Loucy (cell line): ENCODE measurements around the gene CDHR2.

Experiments used
- H2AFZ ChIP-seq: fragments of 200-600 bp; sonication (generic); 2 replicates; pipeline ENCODE4 v1.6.0; 2016; ENCODE audit warnings: antibody characterized with exemption, mild to moderate bottlenecking, low read length, moderate library complexity
- H3F3A ChIP-seq: fragments of 200-600 bp; 2 replicates; pipeline ENCODE4 v1.6.0; 2016; ENCODE audit warnings: antibody characterized with exemption, low read depth, mild to moderate bottlenecking
- H3K27me3 ChIP-seq: fragments of 200-600 bp; sonication (generic); 2 replicates; pipeline ENCODE4 v1.6.1; 2014; ENCODE audit warnings: low read length, mild to moderate bottlenecking; ENCODE audit not compliant: insufficient read depth, poor library complexity, severe bottlenecking
- H3K36me3 ChIP-seq: fragments of 200-600 bp; sonication (generic); 2 replicates; pipeline ENCODE4 v1.6.1; 2016; ENCODE audit warnings: low read length; ENCODE audit not compliant: insufficient read depth
- H3K4me1 ChIP-seq: fragments of 200-600 bp; sonication (generic); 2 replicates; pipeline ENCODE4 v1.5.1; 2014; ENCODE audit warnings: low read length, mild to moderate bottlenecking; ENCODE audit not compliant: insufficient read depth, poor library complexity, severe bottlenecking
- H3K4me2 ChIP-seq: fragments of 200-600 bp; sonication (generic); 2 replicates; pipeline ENCODE4 v1.6.0; 2014; ENCODE audit warnings: antibody characterized with exemption, low read length, low read depth, mild to moderate bottlenecking; ENCODE audit not compliant: poor library complexity, severe bottlenecking
- H3K4me3 ChIP-seq: fragments of 200-600 bp; sonication (generic); 2 replicates; pipeline ENCODE4 v1.5.1; 2014; ENCODE audit warnings: low read length, mild to moderate bottlenecking, mixed read lengths; ENCODE audit not compliant: poor library complexity, severe bottlenecking
- H3K79me2 ChIP-seq: fragments of 200-600 bp; sonication (generic); 2 replicates; pipeline ENCODE4 v1.6.1; 2014; ENCODE audit warnings: low read length; ENCODE audit not compliant: insufficient read depth
- H3K9ac ChIP-seq: fragments of 200-600 bp; sonication (generic); 2 replicates; pipeline ENCODE4 v1.6.0; 2014; ENCODE audit warnings: mild to moderate bottlenecking, low read depth, low read length, moderate library complexity; ENCODE audit not compliant: poor library complexity, severe bottlenecking
- H3K9me2 ChIP-seq: fragments of 200-600 bp; sonication (generic); replicated peaks from 2 replicates; pipeline ENCODE4 v1.6.1; 2016; ENCODE audit warnings: low read depth, low read length, mixed read lengths
- H3K9me3 ChIP-seq: fragments of 200-600 bp; sonication (generic); 2 replicates; pipeline ENCODE4 v1.6.1; 2014; ENCODE audit warnings: mild to moderate bottlenecking, antibody characterized with exemption, low read length, low read depth; ENCODE audit not compliant: insufficient read depth
- H4K20me1 ChIP-seq: fragments of 200-600 bp; sonication (generic); 2 replicates; pipeline ENCODE4 v1.6.0; 2014; ENCODE audit warnings: antibody characterized with exemption, low read length, mild to moderate bottlenecking; ENCODE audit not compliant: insufficient read depth, poor library complexity, severe bottlenecking
- CTCF ChIP-seq: fragments of 200-600 bp; sonication (generic); conservative IDR thresholded peaks from 2 replicates; pipeline ENCODE4 v1.5.1; 2014; ENCODE audit warnings: mild to moderate bottlenecking, antibody characterized with exemption, low read length
- EZH2phosphoT487 ChIP-seq: fragments of 200-600 bp; IDR thresholded peaks from 2 replicates; pipeline ENCODE4 v1.6.1; 2018; ENCODE audit warnings: antibody characterized with exemption, mild to moderate bottlenecking, moderate library complexity, borderline replicate concordance

Gene CDHR2

DNA sequence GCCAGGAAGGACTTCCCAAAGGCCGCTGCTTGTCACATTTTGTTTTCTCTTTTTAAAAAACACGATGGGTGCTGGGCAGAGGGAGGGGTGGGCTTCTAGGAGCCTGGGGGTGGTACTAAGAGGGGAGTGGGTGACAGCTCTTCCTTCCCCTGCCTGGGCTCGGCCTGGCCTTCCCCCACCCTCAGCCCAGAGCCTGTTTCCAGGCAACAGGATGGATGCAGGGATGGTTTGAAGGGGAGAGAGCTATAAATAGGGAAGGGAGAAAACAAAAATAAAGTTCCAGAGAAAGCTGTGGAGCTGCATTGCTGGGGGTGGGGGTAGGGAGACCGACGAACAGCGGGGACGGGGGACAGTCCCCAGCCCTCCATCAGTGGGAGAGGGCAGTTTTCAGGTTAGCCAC lies 67.4 kb downstream of the CDHR2 start:
- no peaks in the 10 kb centered on the region for H3K27me3 ChIP-seq

GRCh38 chr5:176618783-176619182 lies 69.6 kb downstream of the CDHR2 start:
- H2AFZ ChIP-seq: no peak overlapping the region

More for the DNA sequence above, 67.4 kb downstream of the CDHR2 start:
- Histone ChIP-seq H3K36me3 (no peaks in the 10 kb centered on the region), H3K4me1 (no peaks in the 10 kb centered on the region), H3F3A (no peaks in the 10 kb centered on the region), H2AFZ (no peak overlapping the region), H3K9me3 (no peaks in the 10 kb centered on the region), H3K4me2 (no peak overlapping the region), H3K4me3 (no peak overlapping the region), H3K9ac (no peak overlapping the region), H4K20me1 (no peaks in the 10 kb centered on the region), H3K9me2 (no peaks in the 10 kb centered on the region), H3K79me2 (no peaks in the 10 kb centered on the region)
- no peak for TF ChIP-seq EZH2phosphoT487
- TF ChIP-seq CTCF: no peak

GRCh38 chr5:176619203-176619568 lies 70.0 kb downstream of the CDHR2 start:
- Histone ChIP-seq H3K27me3 (no peaks in the 10 kb centered on the region), H3K9ac (no peak overlapping the region), H3K4me3 (no peak overlapping the region), H3K4me1 (no peaks in the 10 kb centered on the region), H3K9me2 (no peaks in the 10 kb centered on the region), H4K20me1 (no peaks in the 10 kb centered on the region), H3K9me3 (no peaks in the 10 kb centered on the region), H2AFZ (no peak overlapping the region), H3K36me3 (no peaks in the 10 kb centered on the region), H3K4me2 (no peak overlapping the region), H3F3A (no peaks in the 10 kb centered on the region), H3K79me2 (no peaks in the 10 kb centered on the region)
- TF ChIP-seq CTCF (no peak), EZH2phosphoT487 (no peak)

More at GRCh38 chr5:176618783-176619182, 69.6 kb downstream of the CDHR2 start:
- Histone ChIP-seq H3K9me2 (no peaks in the 10 kb centered on the region), H4K20me1 (no peaks in the 10 kb centered on the region), H3K9ac (no peak overlapping the region), H3K9me3 (no peaks in the 10 kb centered on the region), H3K4me1 (no peaks in the 10 kb centered on the region), H3K36me3 (no peaks in the 10 kb centered on the region), H3K4me3 (no peak overlapping the region), H3K79me2 (no peaks in the 10 kb centered on the region), H3F3A (no peaks in the 10 kb centered on the region), H3K4me2 (no peak overlapping the region), H3K27me3 (no peaks in the 10 kb centered on the region)
- TF ChIP-seq EZH2phosphoT487: no peak
- TF ChIP-seq CTCF: no peak
